Lower leg skin (tissue), 4 donors: ENCODE data around the gene EDNRA. TPM values are rescaled to one million over a fixed set of nuclear protein-coding genes. Genes with fewer than 3 reads are reported as not detected.

ENCODE experiments used
- DNase-seq, 2 donors: peaks; one replicate each; pipeline ENCODE4 v3.0.0-alpha.2; 2019; ENCODE audit warnings: low spot score in 2 of 2
- H3K4me3 ChIP-seq: fragments of 200-600 bp; sonication (generic); 2 replicates; pipeline ENCODE4 v1.5.1; 2017; ENCODE audit warnings: mild to moderate bottlenecking, low read depth; ENCODE audit not compliant: poor library complexity, severe bottlenecking
- POLR2A ChIP-seq, 2 donors: fragments of 450-650 bp; IDR thresholded peaks; one replicate each; pipeline ENCODE4 v1.6.1; 2016 to 2017; ENCODE audit warnings: antibody characterized with exemption in 2 of 2, mild to moderate bottlenecking in 1 of 2, moderate library complexity in 1 of 2
- WGBS, 2 donors: methylation state at CpG; one replicate each; pipeline ENCODE4 v1.1.5; 2018; 5-methylcytosine and 5-hydroxymethylcytosine counted together
- intact Hi-C: fragments of 100-400 bp; cut with DNase I; formaldehyde crosslinking; loops from one replicate; pipeline ENCODE4 v1.15.0; 2023; ENCODE audit warnings: low total_unique reads
- total RNA-seq, 4 donors: library from RNA; depleted of rRNA; stranded (reverse); fragments of >200 nt; gene quantifications; one replicate each; pipeline ENCODE4 v1.1.0, GENCODE V29; 2016
- TF ChIP-seq, protein P1 (sequence below), 3 donors: fragments of 450-650 bp; IDR thresholded peaks; one replicate each; pipeline ENCODE4 v1.5.1; 2016; ENCODE audit warnings: antibody characterized with exemption in 3 of 3, mild to moderate bottlenecking in 3 of 3, moderate library complexity in 2 of 3

Gene EDNRA
- total RNA-seq, 4 donors from 2014 or later = 2.1 to 10.3 (median 6.0) TPM

DNA sequence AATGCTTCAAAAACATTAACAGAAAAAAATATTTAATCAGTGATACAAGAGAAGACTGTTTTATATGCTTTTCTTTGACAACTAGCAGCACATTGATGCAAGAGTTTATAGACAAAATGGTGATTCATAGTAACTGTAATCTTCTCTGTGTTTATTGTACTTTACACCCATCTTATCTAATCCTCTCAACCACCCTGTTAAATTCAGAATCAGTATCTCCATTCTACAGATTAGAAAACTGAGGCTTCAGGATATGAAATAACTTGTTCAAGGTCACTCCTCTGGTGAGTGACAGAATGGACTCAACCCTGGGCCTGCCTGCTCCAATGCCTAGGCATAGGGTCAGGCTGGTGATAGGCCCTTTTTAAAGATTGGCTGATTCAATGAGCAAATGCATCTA is 110.2 kb downstream of the EDNRA start:
- intact Hi-C loops = no loop called here
- DNase-seq = no peak
- no peak overlapping the region for H3K4me3 ChIP-seq
- TF ChIP-seq POLR2A (IDR thresholded peaks at IDR 0.05) = no peak
- TF ChIP-seq, protein P1, sequence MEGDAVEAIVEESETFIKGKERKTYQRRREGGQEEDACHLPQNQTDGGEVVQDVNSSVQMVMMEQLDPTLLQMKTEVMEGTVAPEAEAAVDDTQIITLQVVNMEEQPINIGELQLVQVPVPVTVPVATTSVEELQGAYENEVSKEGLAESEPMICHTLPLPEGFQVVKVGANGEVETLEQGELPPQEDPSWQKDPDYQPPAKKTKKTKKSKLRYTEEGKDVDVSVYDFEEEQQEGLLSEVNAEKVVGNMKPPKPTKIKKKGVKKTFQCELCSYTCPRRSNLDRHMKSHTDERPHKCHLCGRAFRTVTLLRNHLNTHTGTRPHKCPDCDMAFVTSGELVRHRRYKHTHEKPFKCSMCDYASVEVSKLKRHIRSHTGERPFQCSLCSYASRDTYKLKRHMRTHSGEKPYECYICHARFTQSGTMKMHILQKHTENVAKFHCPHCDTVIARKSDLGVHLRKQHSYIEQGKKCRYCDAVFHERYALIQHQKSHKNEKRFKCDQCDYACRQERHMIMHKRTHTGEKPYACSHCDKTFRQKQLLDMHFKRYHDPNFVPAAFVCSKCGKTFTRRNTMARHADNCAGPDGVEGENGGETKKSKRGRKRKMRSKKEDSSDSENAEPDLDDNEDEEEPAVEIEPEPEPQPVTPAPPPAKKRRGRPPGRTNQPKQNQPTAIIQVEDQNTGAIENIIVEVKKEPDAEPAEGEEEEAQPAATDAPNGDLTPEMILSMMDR (IDR thresholded peaks at IDR 0.05) = no peak

DNA sequence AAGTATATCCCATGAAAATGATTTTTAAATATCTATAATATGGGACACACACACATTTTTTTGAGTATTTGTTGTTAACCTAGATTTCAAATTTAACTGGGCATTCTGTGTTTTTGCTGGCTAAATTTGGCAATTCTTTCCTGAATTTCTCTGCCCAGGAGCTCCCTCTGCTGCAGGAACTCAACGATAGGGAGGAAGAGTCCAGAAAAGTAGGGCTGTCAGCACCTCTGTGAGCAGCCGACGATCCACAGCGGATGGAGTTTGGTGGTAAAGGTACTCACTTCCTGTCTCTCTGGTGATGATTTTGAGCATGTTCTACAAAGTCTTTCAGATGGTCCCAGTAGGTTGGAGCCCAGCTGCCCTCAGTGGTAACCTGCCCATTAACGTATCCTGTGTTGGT is 113.2 kb downstream of the EDNRA start:
- TF ChIP-seq, protein P1 (IDR thresholded peaks at IDR 0.05) = no peak
- no peak for TF ChIP-seq POLR2A (IDR thresholded peaks at IDR 0.05)
- intact Hi-C loops = no loop called here
- 63 to 65% methylated on average over 5 of the region's 5 CpGs for WGBS, 2 donors
- DNase-seq = no peak
- H3K4me3 ChIP-seq = no peak overlapping the region

Other genes starting within 250 kb of the EDNRA start
- gene TMEM184C, start 136.3 kb downstream of the EDNRA start, total RNA-seq = 10 to 100 TPM; 21.1 to 27.0 (median 25.0) TPM
- gene PRMT9, start 203.1 kb downstream of the EDNRA start, total RNA-seq = 10 to 100 TPM in 1 of 4 donors, 1 to 10 TPM in 3; 7.6 to 10.3 (median 9.1) TPM